Upper lobe of left lung (tissue), 4 donors: ENCODE data around the gene PARD3B.

Experiments
- CTCF ChIP-seq, 6 experiments: fragments of 450-650 bp in 4 of 6; fragments of 200-600 bp in 2 of 6; sonication (generic) in 2 of 6; IDR thresholded peaks; one replicate each; pipeline ENCODE4 v1.5.1; 2016 to 2019; ENCODE audit warnings: antibody characterized with exemption in 6 of 6
- POLR2AphosphoS5 ChIP-seq, 2 donors: sonication (generic); formaldehyde crosslinking; IDR thresholded peaks; one replicate each; pipeline ENCODE4 v1.5.1; 2017; ENCODE audit warnings: antibody characterized with exemption in 2 of 2

GRCh38 chr2:205628422-205628821 lies 1083.1 kb downstream of the PARD3B start:
- TF ChIP-seq CTCF (IDR thresholded peaks at IDR 0.05) (no peak), POLR2AphosphoS5 (IDR thresholded peaks at IDR 0.05) (no peak)
